H9 (cell line): Measurements from ENCODE around the gene EZH1. TPM values are rescaled to one million over a fixed set of nuclear protein-coding genes. Genes with fewer than 3 reads are reported as not detected.

ENCODE experiments used
- DNase-seq: peaks from one replicate; pipeline ENCODE4 v3.0.0-alpha.2; 2017
- H2AFZ ChIP-seq: one replicate; pipeline ENCODE4 v1.6.1; 2013; ENCODE audit warnings: mild to moderate bottlenecking, low read length, control low read depth, moderate library complexity
- H2AK5ac ChIP-seq: 2 replicates; pipeline ENCODE4 v1.6.1; 2013; ENCODE audit warnings: low read length, control low read depth, mixed read lengths; ENCODE audit not compliant: insufficient read length
- H2BK120ac ChIP-seq: one replicate; pipeline ENCODE4 v1.6.1; 2013; ENCODE audit warnings: low read depth, mild to moderate bottlenecking, low read length, control low read depth, inconsistent platforms; ENCODE audit not compliant: poor library complexity, severe bottlenecking
- H2BK12ac ChIP-seq: 2 replicates; pipeline ENCODE4 v1.6.1; 2013; ENCODE audit warnings: low read length, control low read depth, mixed read lengths, low read depth; ENCODE audit not compliant: insufficient read length
- H2BK15ac ChIP-seq: 2 replicates; pipeline ENCODE4 v1.6.1; 2013; ENCODE audit warnings: low read depth, low read length, control low read depth
- H2BK20ac ChIP-seq: one replicate; pipeline ENCODE4 v1.6.1; 2013; ENCODE audit warnings: low read depth, mild to moderate bottlenecking, low read length, control low read depth, inconsistent platforms; ENCODE audit not compliant: poor library complexity, severe bottlenecking
- H2BK5ac ChIP-seq: 2 replicates; pipeline ENCODE4 v1.6.1; 2013; ENCODE audit warnings: low read length, control low read depth, mixed read lengths; ENCODE audit not compliant: insufficient read length
- H3K14ac ChIP-seq: 2 replicates; pipeline ENCODE4 v1.6.1; 2013; ENCODE audit warnings: low read length, control low read depth; ENCODE audit not compliant: insufficient read depth
- H3K18ac ChIP-seq: 2 replicates; pipeline ENCODE4 v1.6.1; 2013; ENCODE audit warnings: low read depth, mild to moderate bottlenecking, mixed read lengths, low read length, control low read depth; ENCODE audit not compliant: insufficient read length
- H3K23ac ChIP-seq: 2 replicates; pipeline ENCODE4 v1.6.1; 2013; ENCODE audit warnings: low read length, control low read depth, mixed read lengths, low read depth; ENCODE audit not compliant: insufficient read length
- H3K23me2 ChIP-seq: 2 replicates; pipeline ENCODE4 v1.6.1; 2013; ENCODE audit warnings: low read depth, mild to moderate bottlenecking, mixed read lengths, low read length, control low read depth; ENCODE audit not compliant: insufficient read length, poor library complexity, severe bottlenecking
- H3K27ac ChIP-seq: 2 replicates; pipeline ENCODE4 v1.5.1; 2013; ENCODE audit warnings: low read length, control low read depth, mixed read lengths, low read depth; ENCODE audit not compliant: insufficient read length
- H3K27me3 ChIP-seq: 2 replicates; pipeline ENCODE4 v1.6.1; 2013; ENCODE audit warnings: low read length, control low read depth, inconsistent platforms; ENCODE audit not compliant: insufficient read depth
- H3K4ac ChIP-seq: 2 replicates; pipeline ENCODE4 v1.6.1; 2013; ENCODE audit warnings: low read depth, mild to moderate bottlenecking, control low read depth, inconsistent platforms, low read length, moderate library complexity
- H3K4me1 ChIP-seq: 2 replicates; pipeline ENCODE4 v1.6.1; 2013; ENCODE audit warnings: low read length, control low read depth, inconsistent platforms; ENCODE audit not compliant: insufficient read depth
- H3K4me2 ChIP-seq: 2 replicates; pipeline ENCODE4 v1.6.1; 2013; ENCODE audit warnings: low read length, control low read depth, mixed read lengths; ENCODE audit not compliant: insufficient read length, insufficient read depth
- H3K56ac ChIP-seq: 2 replicates; pipeline ENCODE4 v1.6.1; 2013; ENCODE audit warnings: low read depth, mild to moderate bottlenecking, mixed read lengths, low read length, control low read depth; ENCODE audit not compliant: insufficient read length
- H3K79me1 ChIP-seq: 2 replicates; pipeline ENCODE4 v1.6.1; 2013; ENCODE audit warnings: low read depth, mild to moderate bottlenecking, moderate library complexity, low read length, control low read depth, inconsistent platforms; ENCODE audit not compliant: insufficient read depth, poor library complexity, severe bottlenecking
- H3K79me2 ChIP-seq: 2 replicates; pipeline ENCODE4 v1.6.1; 2013; ENCODE audit warnings: low read length, control low read depth, inconsistent platforms; ENCODE audit not compliant: insufficient read depth
- H3K9ac ChIP-seq: 2 replicates; pipeline ENCODE4 v1.6.1; 2013; ENCODE audit warnings: low read length, control low read depth, mixed read lengths; ENCODE audit not compliant: insufficient read length; ENCODE audit errors: extremely low read depth
- H3K9me3 ChIP-seq: one replicate; pipeline ENCODE4 v1.6.1; 2013; ENCODE audit warnings: low read depth, low read length, inconsistent platforms; ENCODE audit not compliant: control insufficient read depth
- H3T11ph ChIP-seq: one replicate; pipeline ENCODE4 v1.6.1; 2013; ENCODE audit warnings: mild to moderate bottlenecking, low read length, control low read depth, inconsistent platforms
- H4K20me1 ChIP-seq: one replicate; pipeline ENCODE4 v1.6.1; 2013; ENCODE audit not compliant: control insufficient read depth, insufficient read length, insufficient read depth
- H4K5ac ChIP-seq: 2 replicates; pipeline ENCODE4 v1.6.1; 2013; ENCODE audit warnings: low read depth, mild to moderate bottlenecking, mixed read lengths, low read length, control low read depth; ENCODE audit not compliant: insufficient read length
- H4K8ac ChIP-seq: replicated peaks from 2 replicates; pipeline ENCODE4 v1.6.1; 2013; ENCODE audit warnings: low read length, control low read depth, mixed read lengths, low read depth; ENCODE audit not compliant: insufficient read length
- H4K91ac ChIP-seq: 2 replicates; pipeline ENCODE4 v1.6.1; 2013; ENCODE audit warnings: low read depth, mild to moderate bottlenecking, moderate library complexity, mixed read lengths, low read length, control low read depth; ENCODE audit not compliant: insufficient read length
- H3K27ac Mint-ChIP-seq, 3 experiments: 2 replicates in 2 of 3; 3 replicates in 1 of 3; pipeline ENCODE4 v1.8.0; 2020 to 2021; ENCODE audit warnings: mixed read lengths in 3 of 3, mild to moderate bottlenecking in 1 of 3, moderate library complexity in 1 of 3
- H3K27me3 Mint-ChIP-seq: 2 replicates; pipeline ENCODE4 v1.8.0; 2021; ENCODE audit warnings: low read depth, mild to moderate bottlenecking, moderate library complexity, mixed read lengths
- H3K36me3 Mint-ChIP-seq, 3 experiments: 2 replicates in 2 of 3; 3 replicates in 1 of 3; pipeline ENCODE4 v1.8.0; 2020 to 2021; ENCODE audit warnings: low read depth in 3 of 3, mixed read lengths in 3 of 3; ENCODE audit not compliant: insufficient read depth in 1 of 3
- H3K4me1 Mint-ChIP-seq, 2 experiments: 2 replicates each; pipeline ENCODE4 v1.8.0; 2020; ENCODE audit warnings: mixed read lengths in 2 of 2
- H3K4me3 Mint-ChIP-seq, 2 experiments: 2 replicates in 1 of 2; 3 replicates in 1 of 2; pipeline ENCODE4 v1.8.0; 2020 to 2021; ENCODE audit warnings: mild to moderate bottlenecking in 2 of 2, mixed read lengths in 2 of 2, moderate library complexity in 1 of 2
- H3K9me3 Mint-ChIP-seq, 2 experiments: 2 replicates in 1 of 2; 3 replicates in 1 of 2; pipeline ENCODE4 v1.8.0; 2020; ENCODE audit warnings: mild to moderate bottlenecking in 2 of 2, mixed read lengths in 2 of 2, moderate library complexity in 1 of 2
- WGBS: extraction: QIAGEN DNeasy Blood & Tissue Kit; methylation state at CpG from one replicate; pipeline ENCODE4 v1.1.7; 2013; ENCODE audit warnings: missing lambda C conversion rate, low lambda C conversion rate, mixed read lengths; ENCODE audit not compliant: insufficient read length; ENCODE audit errors: extremely low coverage; 5-methylcytosine and 5-hydroxymethylcytosine counted together
- total RNA-seq: library from RNA; stranded (reverse); gene quantifications from 2 replicates; pipeline ENCODE4 v1.2.1, GENCODE V29; 2021
- TF ChIP-seq, protein P1 (sequence below): fragments of 200-600 bp; sonication (generic); conservative IDR thresholded peaks from 3 replicates; pipeline ENCODE4 v1.8.0; 2021; ENCODE audit warnings: antibody characterized with exemption, mild to moderate bottlenecking

EZH1 gene
- total RNA-seq, 1 experiment from 2014 or later = 17.9 TPM

DNA sequence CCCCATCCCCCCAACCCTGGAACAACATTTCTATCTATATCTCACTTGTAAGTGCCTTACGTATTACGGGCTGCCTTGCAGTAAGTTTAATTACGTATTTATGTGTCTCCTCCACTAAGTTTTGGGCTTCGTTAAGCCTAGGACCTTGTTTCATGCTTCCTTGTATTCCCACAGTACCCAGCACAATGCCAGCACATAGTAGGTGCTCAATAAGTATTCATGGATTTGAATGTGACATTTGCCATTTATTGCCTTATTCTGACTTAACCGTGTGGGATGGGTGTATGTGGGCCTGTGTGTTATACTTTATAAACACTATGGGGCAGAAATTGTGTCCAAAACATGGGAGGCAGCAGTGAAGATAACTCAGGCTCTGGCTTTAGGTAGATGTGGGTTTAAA lies 47.7 kb upstream of the EZH1 start:
- H3K27me3 ChIP-seq = no peaks in the 10 kb centered on the region
- no peak overlapping the region for H3K4ac ChIP-seq
- no peak overlapping the region for H3K23ac ChIP-seq
- Mint-ChIP-seq H3K9me3 (no peaks in the 10 kb centered on the region), H3K4me3 (no peak overlapping the region), H3K27me3 (no peaks in the 10 kb centered on the region; the same call in 1 of the 2 replicates), H3K4me1 (peaks cover 1 to 2% of the 10 kb centered on the region in 2 experiments), H3K27ac (no peak overlapping the region; a peak in 1 of 7 replicates), H3K36me3 (peaks cover 3 to 19% (median 14%) of the 10 kb centered on the region in 3 experiments; a peak in 5 of 7 replicates)
- no peak overlapping the region for H4K8ac ChIP-seq
- no peak overlapping the region for H2AFZ ChIP-seq
- H4K5ac ChIP-seq = no peak overlapping the region
- no peaks in the 10 kb centered on the region for H3K79me2 ChIP-seq
- TF ChIP-seq, protein P1, sequence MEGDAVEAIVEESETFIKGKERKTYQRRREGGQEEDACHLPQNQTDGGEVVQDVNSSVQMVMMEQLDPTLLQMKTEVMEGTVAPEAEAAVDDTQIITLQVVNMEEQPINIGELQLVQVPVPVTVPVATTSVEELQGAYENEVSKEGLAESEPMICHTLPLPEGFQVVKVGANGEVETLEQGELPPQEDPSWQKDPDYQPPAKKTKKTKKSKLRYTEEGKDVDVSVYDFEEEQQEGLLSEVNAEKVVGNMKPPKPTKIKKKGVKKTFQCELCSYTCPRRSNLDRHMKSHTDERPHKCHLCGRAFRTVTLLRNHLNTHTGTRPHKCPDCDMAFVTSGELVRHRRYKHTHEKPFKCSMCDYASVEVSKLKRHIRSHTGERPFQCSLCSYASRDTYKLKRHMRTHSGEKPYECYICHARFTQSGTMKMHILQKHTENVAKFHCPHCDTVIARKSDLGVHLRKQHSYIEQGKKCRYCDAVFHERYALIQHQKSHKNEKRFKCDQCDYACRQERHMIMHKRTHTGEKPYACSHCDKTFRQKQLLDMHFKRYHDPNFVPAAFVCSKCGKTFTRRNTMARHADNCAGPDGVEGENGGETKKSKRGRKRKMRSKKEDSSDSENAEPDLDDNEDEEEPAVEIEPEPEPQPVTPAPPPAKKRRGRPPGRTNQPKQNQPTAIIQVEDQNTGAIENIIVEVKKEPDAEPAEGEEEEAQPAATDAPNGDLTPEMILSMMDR = no peak
- H4K20me1 ChIP-seq = no peaks in the 10 kb centered on the region
- no peak overlapping the region for H3K27ac ChIP-seq
- no CpG with 5 or more reads among the region's 5 CpGs for WGBS
- H2BK120ac ChIP-seq = no peak overlapping the region
- no peak overlapping the region for H2BK20ac ChIP-seq
- H3K9ac ChIP-seq = no peak overlapping the region
- no peak overlapping the region for H3K56ac ChIP-seq
- H3K23me2 ChIP-seq = no peaks in the 10 kb centered on the region
- no peak overlapping the region for H2AK5ac ChIP-seq
- no peak overlapping the region for H2BK5ac ChIP-seq
- H2BK15ac ChIP-seq = no peak overlapping the region
- no peak for DNase-seq
- no peaks in the 10 kb centered on the region for H3K79me1 ChIP-seq
- H3K18ac ChIP-seq = no peak overlapping the region
- H3K9me3 ChIP-seq = no peaks in the 10 kb centered on the region
- H3K4me2 ChIP-seq = no peak overlapping the region
- no peak overlapping the region for H3T11ph ChIP-seq
- H3K14ac ChIP-seq = no peak overlapping the region
- H2BK12ac ChIP-seq = no peak overlapping the region
- H4K91ac ChIP-seq = no peak overlapping the region
- no peaks in the 10 kb centered on the region; the same call in 1 of the 2 replicates for H3K4me1 ChIP-seq
